Choroid plexus epithelial cell (primary cell): ENCODE measurements around the gene RMND5B.
"Not testable (repeated sequence)": the region's sequence is repeated elsewhere in the genome, so short reads cannot be mapped to it uniquely, and the experiment has no call there.

ENCODE experiments used
- DNase-seq: peaks from one replicate; pipeline ENCODE4 v3.0.0-alpha.2; 2010; ENCODE audit warnings: low read depth
- H3K4me3 ChIP-seq: 2 replicates; pipeline ENCODE4 v1.5.1; 2011; ENCODE audit warnings: low read depth, mild to moderate bottlenecking, control low read depth, low read length, moderate library complexity
- CTCF ChIP-seq: conservative IDR thresholded peaks from 2 replicates; pipeline ENCODE4 v1.5.1; 2011; ENCODE audit warnings: low read depth, mild to moderate bottlenecking, control low read depth, inconsistent platforms, low read length, moderate library complexity

The RMND5B gene

GRCh38 chr5:178192244-178192643, 61.4 kb downstream of the RMND5B start:
- no peak for DNase-seq
- no peak overlapping the region for H3K4me3 ChIP-seq
- no peak for TF ChIP-seq CTCF

GRCh38 chr5:178192787-178193186, 62.0 kb downstream of the RMND5B start:
- no peak for DNase-seq
- no peak overlapping the region for H3K4me3 ChIP-seq
- no peak for TF ChIP-seq CTCF

DNA sequence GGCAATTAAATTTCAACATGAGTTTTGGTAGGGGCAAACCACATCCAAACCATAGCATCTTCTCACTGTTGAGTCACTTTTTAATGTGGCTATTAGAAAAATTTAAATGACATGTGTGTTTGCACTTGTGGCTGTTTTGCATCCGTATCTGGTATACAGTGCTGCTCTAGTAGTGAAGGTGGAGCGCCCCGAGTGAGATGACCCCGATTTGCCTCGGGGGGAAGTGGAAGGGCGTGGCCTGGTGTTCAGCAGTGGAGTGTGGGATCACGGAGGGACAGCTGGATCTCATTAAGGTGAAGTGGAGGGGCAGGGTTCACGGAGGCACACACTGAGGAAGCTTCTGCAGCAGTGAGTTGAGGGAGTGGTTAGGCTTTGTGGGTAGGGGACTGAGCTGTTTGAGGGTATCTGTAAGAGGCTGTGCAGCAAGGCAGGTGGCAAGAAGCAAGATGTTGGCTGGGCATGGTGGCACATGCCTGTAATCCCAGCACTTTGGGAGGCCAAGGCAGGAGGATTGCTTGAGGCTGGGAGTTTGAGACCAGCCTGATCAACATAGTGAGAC, 62.5 kb downstream of the RMND5B start:
- no peak overlapping the region for H3K4me3 ChIP-seq
- TF ChIP-seq CTCF = no peak

DNA sequence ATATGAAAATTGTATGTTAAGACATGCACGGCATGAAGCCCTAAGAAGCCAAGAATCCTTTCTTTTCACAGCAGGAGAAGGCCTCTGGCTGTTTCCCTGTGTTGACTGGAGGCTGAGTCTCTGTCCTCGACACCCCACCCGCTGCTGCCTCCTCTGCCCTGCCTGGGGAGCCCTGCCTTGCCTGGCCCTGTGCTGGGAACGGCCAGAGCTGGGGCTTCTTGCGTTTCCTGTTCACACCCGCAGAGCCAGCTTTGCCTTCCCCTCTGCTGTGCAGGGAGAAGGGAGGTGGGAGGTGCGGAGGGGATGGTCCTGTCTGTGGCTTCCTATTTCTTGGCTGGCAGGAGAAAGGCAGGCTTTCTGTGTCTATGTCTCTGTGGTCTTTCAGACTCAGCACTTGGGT, 63.2 kb downstream of the RMND5B start:
- no peak for DNase-seq
- TF ChIP-seq CTCF = no peak
- H3K4me3 ChIP-seq = no peak overlapping the region

More for the DNA sequence above, 62.5 kb downstream of the RMND5B start:
- no peak for DNase-seq

DNA sequence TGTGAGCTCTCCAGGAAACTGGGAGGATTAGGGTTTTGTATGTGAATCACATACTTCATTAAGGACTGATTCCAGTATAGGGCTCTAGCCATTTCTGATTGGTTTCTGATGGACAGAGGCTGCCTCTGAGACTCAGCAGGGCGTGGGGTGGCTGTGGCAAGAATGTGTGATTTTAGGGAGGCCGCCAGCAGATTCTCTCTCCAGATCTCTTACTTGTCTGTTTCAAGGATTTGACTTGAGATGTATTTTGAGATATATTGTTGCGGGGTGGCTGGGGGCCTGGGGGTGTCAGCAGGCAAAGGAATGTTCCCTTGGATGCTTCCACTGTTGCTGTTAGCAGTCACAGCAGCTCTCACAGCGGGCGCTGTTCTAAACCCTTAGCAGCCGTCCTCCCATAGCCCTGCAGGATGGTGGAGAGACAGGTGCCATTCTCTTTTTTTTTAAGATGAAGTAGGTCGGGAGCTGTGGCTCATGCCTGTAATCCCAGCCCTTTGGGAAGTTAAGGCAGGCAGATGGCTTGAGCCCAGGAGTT, 65.5 kb downstream of the RMND5B start:
- no peak for TF ChIP-seq CTCF
- peak; percentile 58 for DNase-seq
- no peak overlapping the region for H3K4me3 ChIP-seq

- TF ChIP-seq CTCF = peak; percentile 51
- no peak overlapping the region for H3K4me3 ChIP-seq
- DNase-seq = no peak
Measured at GRCh38 chr5:178196986-178197385, 66.2 kb downstream of the RMND5B start.

- DNase-seq, H3K4me3 ChIP-seq: not testable (repeated sequence)
Measured at GRCh38 chr5:178198151-178198550, 67.3 kb downstream of the RMND5B start.

- H3K4me3 ChIP-seq = no peak overlapping the region
- TF ChIP-seq CTCF = no peak
- DNase-seq = no peak
Measured at GRCh38 chr5:178198706-178199105, 67.9 kb downstream of the RMND5B start.
